ENCODE results near the gene EEFSEC. TPM values are rescaled to one million over a fixed set of nuclear protein-coding genes. Genes with fewer than 3 reads are reported as not detected.

The EEFSEC gene
- total and polyA plus RNA-seq, 8 donors = 5.9 to 9.8 (median 7.4) TPM

DNA sequence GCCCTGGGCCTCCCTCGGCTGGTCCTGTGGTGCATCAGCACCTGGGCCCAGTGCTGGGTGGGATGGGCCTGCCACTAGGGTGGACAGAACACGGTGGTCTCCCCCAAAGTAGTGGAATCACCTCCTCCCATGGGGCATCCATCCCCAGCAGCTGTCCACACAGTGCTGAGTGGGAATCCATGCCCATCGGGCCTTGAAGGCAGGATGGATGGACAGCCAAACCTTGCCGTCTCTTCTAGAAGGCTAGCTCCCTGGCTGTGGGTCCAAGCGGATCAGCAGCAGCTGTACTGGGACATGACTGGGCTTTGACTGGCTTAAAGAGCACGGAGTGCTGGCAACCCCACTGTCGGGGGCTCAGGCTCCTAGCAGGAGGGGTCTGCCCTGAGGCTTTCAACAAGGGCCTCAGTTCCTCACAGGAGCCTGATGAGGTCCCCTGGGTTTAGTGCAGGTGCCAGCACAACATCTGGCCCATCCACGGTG, 189.5 kb downstream of the EEFSEC start:
- FAIRE-seq (no peak), ATAC-seq (no peak), DNase-seq (peak in 1 of 6 donors; percentile 54)
- Histone ChIP-seq H3K9me3 (no peaks in the 10 kb centered on the region), H3K4me1 (peaks cover 12 to 30% (median 21%) of the 10 kb centered on the region in 3 donors), H3K27ac (peak overlapping the region in 2 of 4 donors; percentile 74 to 83), H3K27me3 (no peaks in the 10 kb centered on the region), H3K4me3 (no peak overlapping the region), H3K36me3 (peaks cover 0 to 4% (median 0%) of the 10 kb centered on the region in 3 donors)
- 96 to 98% methylated on average over 7 to 8 of the region's 8 CpGs for WGBS, 2 donors
- intact Hi-C loops (cut with DNase I) = no loop called here
- no peak for TF ChIP-seq CTCF (IDR thresholded peaks at IDR 0.05)

DNA sequence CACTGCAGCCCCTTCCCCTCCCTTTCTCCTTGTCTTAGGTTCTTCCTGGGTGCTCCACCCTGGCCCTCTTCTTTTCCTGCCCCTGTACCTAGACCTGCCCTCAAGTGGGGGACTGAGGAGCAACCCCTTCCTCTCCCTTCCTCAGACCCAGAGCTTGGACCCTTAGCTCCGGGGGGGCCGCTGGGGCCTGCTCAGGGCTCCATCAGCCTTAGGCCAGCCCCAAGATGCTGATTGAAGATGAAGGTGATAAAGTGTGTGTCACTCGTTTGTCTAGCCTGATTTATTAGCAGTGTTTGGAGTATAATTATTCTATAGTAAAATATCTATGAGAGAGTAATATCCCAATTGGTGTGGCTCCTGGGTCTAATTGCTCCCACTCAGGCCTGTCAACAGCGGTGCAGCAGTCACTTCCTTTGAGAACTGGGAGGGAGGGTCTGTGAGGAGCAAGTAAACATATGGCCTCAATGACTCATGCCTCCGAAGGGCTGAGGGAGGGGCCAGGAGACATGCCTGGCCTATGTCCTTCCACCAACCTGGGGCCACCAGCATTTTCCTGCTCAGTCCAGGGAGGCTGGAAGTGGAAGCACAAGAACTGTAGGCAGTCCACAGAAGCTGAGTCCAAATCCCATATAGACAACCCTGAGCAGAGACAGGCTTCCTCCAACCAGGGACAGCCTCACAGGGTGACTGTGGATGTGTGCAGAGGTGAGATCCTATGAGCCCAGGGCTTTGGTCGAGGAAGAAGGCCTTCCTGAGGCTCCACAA, 190.2 kb downstream of the EEFSEC start:
- no peak for TF ChIP-seq CTCF (IDR thresholded peaks at IDR 0.05)
- ATAC-seq = peak; percentile 91
- intact Hi-C loops (cut with DNase I) = no loop called here
- Histone ChIP-seq H3K36me3 (peaks cover 0 to 4% (median 0%) of the 10 kb centered on the region in 3 donors), H3K27me3 (no peaks in the 10 kb centered on the region), H3K4me1 (peaks cover 13 to 29% (median 23%) of the 10 kb centered on the region in 3 donors), H3K9me3 (no peaks in the 10 kb centered on the region), H3K4me3 (no peak overlapping the region), H3K27ac (peak overlapping the region; percentile 51 to 83 (median 74))
- 63 to 69% methylated on average over 6 of the region's 6 CpGs for WGBS, 2 donors
- peak in 5 of 6 donors; percentile 64 to 81 (median 77) for DNase-seq
- no peak for FAIRE-seq

DNA sequence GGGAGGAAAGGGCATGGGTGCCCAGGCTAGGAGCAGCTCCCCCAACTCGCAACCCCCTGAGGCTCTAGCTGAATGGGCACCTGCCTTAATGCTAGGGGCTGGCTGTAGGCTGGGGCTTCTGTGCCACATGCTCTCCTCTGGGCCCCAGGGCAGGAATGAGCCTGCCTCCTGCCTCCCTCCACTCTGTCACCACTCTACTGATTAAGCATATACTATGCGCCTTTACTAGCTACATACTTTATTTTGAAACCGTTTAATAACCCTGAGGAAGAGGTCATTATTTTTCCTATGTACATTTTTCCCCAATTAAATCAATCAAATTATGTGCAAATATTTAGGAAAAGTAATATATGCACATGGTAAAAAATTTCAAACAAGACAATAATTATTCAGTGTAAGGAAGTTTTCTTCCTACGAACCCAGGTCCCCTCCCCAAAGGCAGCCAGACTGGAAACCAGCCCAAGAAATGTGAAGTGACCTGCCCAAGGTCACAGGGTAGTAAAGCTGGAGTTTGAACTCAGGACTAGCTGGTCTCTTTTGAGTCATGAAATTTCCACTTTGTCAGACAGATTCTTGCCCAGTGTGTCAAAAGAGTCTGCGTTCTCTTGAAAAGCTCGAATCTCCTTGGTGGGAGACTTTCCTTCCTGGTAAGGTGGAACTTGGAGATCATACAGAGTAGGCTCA, 190.9 kb downstream of the EEFSEC start:
- ATAC-seq (peak; percentile 26 to 38 (median 36)), DNase-seq (peak in 1 of 6 donors; percentile 51), FAIRE-seq (no peak)
- H3K4me3 ChIP-seq = no peak overlapping the region
- TF ChIP-seq CTCF (IDR thresholded peaks at IDR 0.05) = no peak
- no peaks in the 10 kb centered on the region for H3K9me3 ChIP-seq
- H3K27me3 ChIP-seq = no peaks in the 10 kb centered on the region
- peak overlapping the region; percentile 51 to 83 (median 74) for H3K27ac ChIP-seq
- intact Hi-C loops (cut with DNase I) = no loop called here
- WGBS, 2 donors = 73% methylated on average over 6 of the region's 6 CpGs
- peaks cover 0 to 4% (median 0%) of the 10 kb centered on the region in 3 donors for H3K36me3 ChIP-seq
- peaks cover 17 to 31% (median 29%) of the 10 kb centered on the region in 3 donors for H3K4me1 ChIP-seq

- Histone ChIP-seq H3K4me3 (no peak overlapping the region), H3K27ac (no peak overlapping the region), H3K27me3 (no peaks in the 10 kb centered on the region), H3K4me1 (peaks cover 18 to 33% (median 30%) of the 10 kb centered on the region in 3 donors), H3K36me3 (peaks cover 0 to 4% (median 0%) of the 10 kb centered on the region in 3 donors), H3K9me3 (no peaks in the 10 kb centered on the region)
- no peak for FAIRE-seq
- TF ChIP-seq CTCF (IDR thresholded peaks at IDR 0.05) = no peak
- ATAC-seq = no peak
- DNase-seq = peak in 1 of 6 donors; percentile 26
- intact Hi-C loops (cut with DNase I) = no loop called here
- 91 to 93% methylated on average over 4 of the region's 4 CpGs for WGBS, 2 donors
Observed at GRCh38 chr3:128345196-128345595, 191.9 kb downstream of the EEFSEC start.

Measured in pancreas (tissue), 10 donors.